Parathyroid adenoma (tissue), 2 donors: ENCODE measurements around the gene WNK2.

Experiments
- H2AFZ ChIP-seq: fragments of 300-600 bp; sonication (generic); one replicate; pipeline ENCODE4 v1.7.0; 2017; ENCODE audit warnings: antibody characterized with exemption, mild to moderate bottlenecking
- H3K27ac ChIP-seq: fragments of 300-600 bp; sonication (generic); one replicate; pipeline ENCODE4 v1.7.0; 2017
- H3K27me3 ChIP-seq: fragments of 300-600 bp; sonication (generic); one replicate; pipeline ENCODE4 v1.7.0; 2017; ENCODE audit warnings: low read length; ENCODE audit not compliant: control insufficient read depth, insufficient read depth
- H3K36me3 ChIP-seq: fragments of 300-600 bp; sonication (generic); one replicate; pipeline ENCODE4 v1.7.0; 2017; ENCODE audit warnings: low read length; ENCODE audit not compliant: control insufficient read depth, insufficient read depth
- H3K4me1 ChIP-seq: fragments of 300-600 bp; sonication (generic); one replicate; pipeline ENCODE4 v1.7.0; 2017; ENCODE audit warnings: control low read depth
- H3K4me2 ChIP-seq: fragments of 300-600 bp; sonication (generic); one replicate; pipeline ENCODE4 v1.7.0; 2017; ENCODE audit warnings: low read length
- H3K4me3 ChIP-seq: fragments of 300-600 bp; sonication (generic); one replicate; pipeline ENCODE4 v1.7.0; 2017; ENCODE audit warnings: low read depth, low read length
- H3K79me2 ChIP-seq: fragments of 300-600 bp; sonication (generic); one replicate; pipeline ENCODE4 v1.7.0; 2017; ENCODE audit warnings: control low read depth
- H3K9ac ChIP-seq: fragments of 300-600 bp; sonication (generic); one replicate; pipeline ENCODE4 v1.7.0; 2017; ENCODE audit warnings: mild to moderate bottlenecking
- H3K9me3 ChIP-seq: fragments of 300-600 bp; sonication (generic); one replicate; pipeline ENCODE4 v1.7.0; 2017; ENCODE audit warnings: low read length; ENCODE audit not compliant: control insufficient read depth
- TF ChIP-seq, protein P1 (sequence below): fragments of 300-600 bp; sonication (generic); IDR thresholded peaks from one replicate; pipeline ENCODE4 v1.7.0; 2017; ENCODE audit warnings: antibody characterized with exemption, mild to moderate bottlenecking
- donor health status: primary hyperparathyroidism.

WNK2 gene

DNA sequence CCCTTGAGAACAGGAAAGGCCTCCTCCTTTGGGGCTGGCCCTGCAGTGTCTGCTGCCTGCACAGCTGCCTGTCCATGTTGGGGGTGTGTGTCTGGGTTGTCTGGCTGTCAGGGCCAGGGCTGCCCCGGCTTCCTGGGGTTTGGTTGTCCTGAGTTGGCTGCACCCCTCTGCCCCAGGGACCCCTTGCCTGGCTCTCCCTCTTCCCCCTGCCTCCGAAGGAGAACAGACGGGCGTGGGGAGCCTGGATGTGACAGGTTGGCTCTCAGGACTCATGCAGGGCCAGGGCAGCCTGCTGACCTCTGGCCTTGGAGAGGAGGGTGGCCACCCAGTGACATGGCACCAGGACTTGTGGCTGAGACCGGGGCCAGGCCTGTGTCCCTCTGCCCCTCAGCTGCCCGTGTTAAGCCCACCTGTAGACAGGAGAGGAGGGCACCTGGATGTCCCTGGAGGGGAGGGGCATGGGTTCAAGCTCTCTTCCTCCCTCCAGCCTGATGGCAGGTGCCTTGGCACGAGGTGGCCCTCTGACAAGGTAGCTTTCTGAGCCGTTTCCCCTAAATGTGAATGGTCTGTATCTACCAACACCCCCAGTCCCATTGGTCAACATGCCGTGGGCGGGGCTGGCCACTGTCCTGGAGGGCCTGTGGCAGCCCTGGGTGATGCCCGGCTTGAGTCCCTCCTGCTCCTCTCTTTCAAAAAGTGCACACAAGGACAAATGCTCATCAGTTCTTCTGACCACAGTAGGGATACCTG, 34.9 kb downstream of the WNK2 start:
- Histone ChIP-seq H3K27me3 (no peaks in the 10 kb centered on the region), H3K27ac (no peak overlapping the region), H3K4me3 (no peak overlapping the region), H3K4me2 (no peak overlapping the region), H3K9ac (no peak overlapping the region), H3K79me2 (peaks cover 14% of the 10 kb centered on the region), H2AFZ (no peak overlapping the region), H3K9me3 (no peaks in the 10 kb centered on the region), H3K36me3 (no peaks in the 10 kb centered on the region), H3K4me1 (peaks cover 5% of the 10 kb centered on the region)
- TF ChIP-seq, protein P1, sequence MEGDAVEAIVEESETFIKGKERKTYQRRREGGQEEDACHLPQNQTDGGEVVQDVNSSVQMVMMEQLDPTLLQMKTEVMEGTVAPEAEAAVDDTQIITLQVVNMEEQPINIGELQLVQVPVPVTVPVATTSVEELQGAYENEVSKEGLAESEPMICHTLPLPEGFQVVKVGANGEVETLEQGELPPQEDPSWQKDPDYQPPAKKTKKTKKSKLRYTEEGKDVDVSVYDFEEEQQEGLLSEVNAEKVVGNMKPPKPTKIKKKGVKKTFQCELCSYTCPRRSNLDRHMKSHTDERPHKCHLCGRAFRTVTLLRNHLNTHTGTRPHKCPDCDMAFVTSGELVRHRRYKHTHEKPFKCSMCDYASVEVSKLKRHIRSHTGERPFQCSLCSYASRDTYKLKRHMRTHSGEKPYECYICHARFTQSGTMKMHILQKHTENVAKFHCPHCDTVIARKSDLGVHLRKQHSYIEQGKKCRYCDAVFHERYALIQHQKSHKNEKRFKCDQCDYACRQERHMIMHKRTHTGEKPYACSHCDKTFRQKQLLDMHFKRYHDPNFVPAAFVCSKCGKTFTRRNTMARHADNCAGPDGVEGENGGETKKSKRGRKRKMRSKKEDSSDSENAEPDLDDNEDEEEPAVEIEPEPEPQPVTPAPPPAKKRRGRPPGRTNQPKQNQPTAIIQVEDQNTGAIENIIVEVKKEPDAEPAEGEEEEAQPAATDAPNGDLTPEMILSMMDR, result no peak

DNA sequence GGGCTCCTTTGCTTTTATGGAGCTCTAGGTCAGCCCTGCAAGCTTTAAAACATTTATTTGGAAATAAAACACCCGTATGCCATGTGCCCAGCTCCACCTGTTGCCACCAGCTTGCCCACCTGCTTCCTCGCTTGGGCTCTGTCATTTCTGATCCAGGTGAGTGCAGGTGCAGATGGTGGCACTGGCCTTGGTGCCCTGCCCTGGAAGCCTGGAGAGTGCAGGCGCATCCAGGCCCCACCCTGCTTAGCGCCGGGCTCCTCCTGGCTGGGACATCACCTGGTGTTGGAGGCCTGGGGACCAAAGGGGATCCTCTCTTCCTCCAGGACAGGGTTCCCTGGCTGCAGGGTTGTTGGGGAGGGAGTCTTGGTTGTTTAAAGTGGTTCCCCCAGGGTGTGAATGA, 35.8 kb downstream of the WNK2 start:
- Histone ChIP-seq H3K9me3 (no peaks in the 10 kb centered on the region), H3K9ac (no peak overlapping the region), H3K4me1 (peaks cover 5% of the 10 kb centered on the region), H2AFZ (no peak overlapping the region), H3K4me2 (no peak overlapping the region), H3K27me3 (no peaks in the 10 kb centered on the region), H3K27ac (no peak overlapping the region), H3K4me3 (no peak overlapping the region), H3K79me2 (peaks cover 14% of the 10 kb centered on the region), H3K36me3 (no peaks in the 10 kb centered on the region)
- TF ChIP-seq, protein P1, result no peak

DNA sequence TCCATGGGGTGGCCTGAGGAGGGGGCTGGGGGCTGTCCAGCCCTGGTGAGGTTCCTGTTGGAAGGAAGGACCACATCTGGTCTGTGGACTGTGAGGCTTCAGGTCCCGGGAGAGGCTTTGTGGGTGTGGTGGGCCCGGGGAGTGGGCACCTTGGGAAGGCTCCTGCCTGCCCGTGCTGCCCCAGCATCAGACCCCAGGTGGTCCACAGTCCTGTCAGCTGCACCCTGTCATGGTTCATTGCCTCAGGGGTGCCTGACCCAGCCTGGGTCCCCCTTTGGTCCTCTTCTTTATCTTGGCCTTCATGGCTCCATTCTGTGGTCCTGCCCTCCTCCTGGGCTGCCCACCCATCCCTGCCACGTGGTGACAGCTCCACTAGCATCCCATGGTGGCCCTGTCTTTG, 36.7 kb downstream of the WNK2 start:
- Histone ChIP-seq H3K9me3 (no peaks in the 10 kb centered on the region), H3K79me2 (peaks cover 14% of the 10 kb centered on the region), H3K9ac (no peak overlapping the region), H3K4me2 (no peak overlapping the region), H3K4me3 (no peak overlapping the region), H3K4me1 (peaks cover 5% of the 10 kb centered on the region), H3K27ac (no peak overlapping the region), H2AFZ (no peak overlapping the region), H3K36me3 (no peaks in the 10 kb centered on the region), H3K27me3 (no peaks in the 10 kb centered on the region)
- TF ChIP-seq, protein P1, result no peak

- H3K4me3 ChIP-seq, result no peak overlapping the region
- H3K79me2 ChIP-seq, result peaks cover 14% of the 10 kb centered on the region
- H3K9ac ChIP-seq, result no peak overlapping the region
- TF ChIP-seq, protein P1, result no peak
- H3K4me1 ChIP-seq, result peaks cover 5% of the 10 kb centered on the region
- H3K36me3 ChIP-seq, result no peaks in the 10 kb centered on the region
- no peaks in the 10 kb centered on the region for H3K9me3 ChIP-seq
- no peaks in the 10 kb centered on the region for H3K27me3 ChIP-seq
- H3K4me2 ChIP-seq, result no peak overlapping the region
- no peak overlapping the region for H2AFZ ChIP-seq
- no peak overlapping the region for H3K27ac ChIP-seq
Observed at GRCh38 chr9:93221044-93221443, 37.1 kb downstream of the WNK2 start.

DNA sequence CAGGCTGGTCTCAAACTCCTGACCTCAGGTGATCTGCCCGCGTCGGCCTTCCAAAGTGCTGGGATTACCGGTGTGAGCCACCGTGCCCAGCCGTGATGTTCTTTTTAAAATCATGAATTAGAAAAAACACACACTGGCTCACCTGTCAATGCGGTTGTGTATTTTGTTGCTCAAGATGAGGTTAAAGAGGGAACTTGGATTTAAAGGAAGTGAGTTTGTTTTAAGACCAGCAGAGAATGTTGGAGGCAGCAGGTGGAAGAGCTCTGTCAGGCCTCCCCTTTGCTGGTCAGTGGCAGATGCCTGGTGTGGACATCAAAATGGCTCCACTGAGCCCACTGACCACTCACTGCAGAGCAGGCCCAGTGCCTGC, 38.9 kb downstream of the WNK2 start:
- TF ChIP-seq, protein P1, result no peak
- H3K4me1 ChIP-seq, result peaks cover 5% of the 10 kb centered on the region
- no peaks in the 10 kb centered on the region for H3K9me3 ChIP-seq
- no peak overlapping the region for H3K27ac ChIP-seq
- H3K36me3 ChIP-seq, result no peaks in the 10 kb centered on the region
- H2AFZ ChIP-seq, result no peak overlapping the region
- H3K9ac ChIP-seq, result no peak overlapping the region
- H3K4me3 ChIP-seq, result no peak overlapping the region
- peaks cover 7% of the 10 kb centered on the region for H3K79me2 ChIP-seq
- no peak overlapping the region for H3K4me2 ChIP-seq
- no peaks in the 10 kb centered on the region for H3K27me3 ChIP-seq
